Stimulated activated CD8-positive, alpha-beta memory T cell treated with anti-CD3 and anti-CD28 coated beads, Interleukin-15, amount 100 ng/mL, for 48 hours (primary cell): ENCODE data around the gene DLX6.

Experiments
- DNase-seq, 2 donors: peaks; one replicate each; pipeline ENCODE4 v3.0.0-alpha.2; 2020; ENCODE audit warnings: low read depth in 2 of 2

The DLX6 gene

GRCh38 chr7:96995406-96996110, 9.8 kb upstream of the DLX6 start:
- no peak for DNase-seq

GRCh38 chr7:96996111-96996957, 9.0 kb upstream of the DLX6 start:
- no peak for DNase-seq

- no peak for DNase-seq
Measured at GRCh38 chr7:96996958-96997511, 8.3 kb upstream of the DLX6 start.

- no peak for DNase-seq
Measured at GRCh38 chr7:96997512-96998032, 7.8 kb upstream of the DLX6 start.

GRCh38 chr7:96998333-96998732, 7.0 kb upstream of the DLX6 start:
- no peak for DNase-seq

GRCh38 chr7:96998744-96999143, 6.6 kb upstream of the DLX6 start:
- DNase-seq: no peak

- DNase-seq: no peak
Measured at GRCh38 chr7:97001221-97001620, 4.1 kb upstream of the DLX6 start.

- DNase-seq: no peak
Measured at GRCh38 chr7:97001656-97002554, 3.4 kb upstream of the DLX6 start.

GRCh38 chr7:97002555-97003261, 2.6 kb upstream of the DLX6 start:
- no peak for DNase-seq

GRCh38 chr7:97003262-97004246, 1.8 kb upstream of the DLX6 start:
- no peak for DNase-seq

- no peak for DNase-seq
Measured at GRCh38 chr7:97004247-97005182, 838 bp upstream of the DLX6 start.

- peak; percentile 17 to 22 for DNase-seq
Measured at GRCh38 chr7:97006055-97006815, 882 bp downstream of the DLX6 start.

- no peak for DNase-seq
Measured at GRCh38 chr7:97006816-97007582, 1.6 kb downstream of the DLX6 start.

GRCh38 chr7:97007583-97007861, 2.2 kb downstream of the DLX6 start:
- DNase-seq: no peak

GRCh38 chr7:97008275-97008917, 3.0 kb downstream of the DLX6 start:
- DNase-seq: no peak
